GM19452 (cell line): Measurements from ENCODE around the gene SCT.

Experiments used
- ATAC-seq: cut with Tn5 transposase; IDR thresholded peaks from one replicate; pipeline ENCODE4 v1.9.1; 2021; ENCODE audit not compliant: unreplicated experiment

SCT gene

GRCh38 chr11:589798-590197 lies 37.2 kb downstream of the SCT start:
- ATAC-seq: no peak

GRCh38 chr11:587978-588380 lies 39.0 kb downstream of the SCT start:
- ATAC-seq: no peak

GRCh38 chr11:587546-587945 lies 39.4 kb downstream of the SCT start:
- no peak for ATAC-seq

- no peak for ATAC-seq
Observed at GRCh38 chr11:586376-587316, 40.3 kb downstream of the SCT start.

GRCh38 chr11:584287-584686 lies 42.7 kb downstream of the SCT start:
- no peak for ATAC-seq

GRCh38 chr11:581752-582151 lies 45.2 kb downstream of the SCT start:
- ATAC-seq: no peak

GRCh38 chr11:581342-581741 lies 45.6 kb downstream of the SCT start:
- no peak for ATAC-seq

GRCh38 chr11:579830-580601 lies 47.0 kb downstream of the SCT start:
- no peak for ATAC-seq

- ATAC-seq: no peak
Observed at GRCh38 chr11:578276-579035, 48.5 kb downstream of the SCT start.

GRCh38 chr11:577611-577894 lies 49.4 kb downstream of the SCT start:
- no peak for ATAC-seq

GRCh38 chr11:576811-577610 lies 50.0 kb downstream of the SCT start:
- ATAC-seq: no peak
